WTC11 (cell line): ENCODE data around the gene MMP21.

Source experiments
- SP1 ChIP-seq: sonication (generic); formaldehyde crosslinking; conservative IDR thresholded peaks from 2 replicates; pipeline ENCODE4 v1.8.1; 2022; ENCODE audit warnings: missing genetic modification reagents
- TF ChIP-seq, protein P1 (sequence below): fragments of 200-600 bp; IDR thresholded peaks from 2 replicates; pipeline ENCODE4 v1.8.0; 2022; ENCODE audit warnings: antibody characterized with exemption
- TF ChIP-seq, protein P2 (sequence below): sonication (generic); formaldehyde crosslinking; IDR thresholded peaks from 2 replicates; pipeline ENCODE4 v1.8.1; 2023; ENCODE audit warnings: mild to moderate bottlenecking, missing genetic modification reagents, moderate library complexity

DNA sequence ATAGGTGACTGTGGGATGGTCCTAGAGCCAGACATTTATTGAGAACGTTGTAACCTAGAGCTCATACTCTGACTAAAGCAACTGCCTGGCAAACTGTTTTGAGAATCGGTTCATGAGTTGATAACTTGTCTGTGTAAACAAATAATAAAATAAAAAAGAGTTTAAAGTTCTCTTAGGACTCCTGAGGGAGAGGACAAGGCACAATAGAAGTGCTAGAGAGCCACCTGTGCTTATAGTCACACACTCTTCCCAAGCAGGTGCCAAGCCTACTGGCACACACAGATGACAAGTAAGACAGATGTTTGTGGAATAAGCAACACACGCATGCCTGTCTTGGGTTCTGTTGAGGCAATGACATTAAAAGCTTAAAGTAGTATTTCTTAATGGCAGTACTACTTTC, 48.2 kb downstream of the MMP21 start:
- TF ChIP-seq, protein P1, sequence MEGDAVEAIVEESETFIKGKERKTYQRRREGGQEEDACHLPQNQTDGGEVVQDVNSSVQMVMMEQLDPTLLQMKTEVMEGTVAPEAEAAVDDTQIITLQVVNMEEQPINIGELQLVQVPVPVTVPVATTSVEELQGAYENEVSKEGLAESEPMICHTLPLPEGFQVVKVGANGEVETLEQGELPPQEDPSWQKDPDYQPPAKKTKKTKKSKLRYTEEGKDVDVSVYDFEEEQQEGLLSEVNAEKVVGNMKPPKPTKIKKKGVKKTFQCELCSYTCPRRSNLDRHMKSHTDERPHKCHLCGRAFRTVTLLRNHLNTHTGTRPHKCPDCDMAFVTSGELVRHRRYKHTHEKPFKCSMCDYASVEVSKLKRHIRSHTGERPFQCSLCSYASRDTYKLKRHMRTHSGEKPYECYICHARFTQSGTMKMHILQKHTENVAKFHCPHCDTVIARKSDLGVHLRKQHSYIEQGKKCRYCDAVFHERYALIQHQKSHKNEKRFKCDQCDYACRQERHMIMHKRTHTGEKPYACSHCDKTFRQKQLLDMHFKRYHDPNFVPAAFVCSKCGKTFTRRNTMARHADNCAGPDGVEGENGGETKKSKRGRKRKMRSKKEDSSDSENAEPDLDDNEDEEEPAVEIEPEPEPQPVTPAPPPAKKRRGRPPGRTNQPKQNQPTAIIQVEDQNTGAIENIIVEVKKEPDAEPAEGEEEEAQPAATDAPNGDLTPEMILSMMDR: no peak
- TF ChIP-seq, protein P2, sequence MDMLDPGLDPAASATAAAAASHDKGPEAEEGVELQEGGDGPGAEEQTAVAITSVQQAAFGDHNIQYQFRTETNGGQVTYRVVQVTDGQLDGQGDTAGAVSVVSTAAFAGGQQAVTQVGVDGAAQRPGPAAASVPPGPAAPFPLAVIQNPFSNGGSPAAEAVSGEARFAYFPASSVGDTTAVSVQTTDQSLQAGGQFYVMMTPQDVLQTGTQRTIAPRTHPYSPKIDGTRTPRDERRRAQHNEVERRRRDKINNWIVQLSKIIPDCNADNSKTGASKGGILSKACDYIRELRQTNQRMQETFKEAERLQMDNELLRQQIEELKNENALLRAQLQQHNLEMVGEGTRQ (CRISPR knock-in tag): no peak
- no peak for TF ChIP-seq SP1
